Endothelial cell of umbilical vein (primary cell): ENCODE data around the gene BCAR3. TPM values are rescaled to one million over a fixed set of nuclear protein-coding genes. Genes with fewer than 3 reads are reported as not detected.

Source experiments
- BruUV-seq: library from RNA; stranded (reverse); fragments of 400-500 nt; replicated peaks from 2 replicates; lab custom pipeline; 2021; lab: Mats Ljungman, UMichigan
- CTCF ChIA-PET: fragments of 300-600, 350-600 bp; sonication (Branson Sonifier 250); formaldehyde crosslinking; loops from one replicate; lab custom pipeline; 2021; ENCODE audit warnings: antibody characterized with exemption, inconsistent platforms; lab: Charles Lee
- POLR2A ChIA-PET: fragments of 300-600, 350-600 bp; sonication (Branson Sonifier 250); formaldehyde crosslinking; loops from one replicate; lab custom pipeline; 2021; ENCODE audit warnings: antibody characterized with exemption, inconsistent platforms; lab: Charles Lee
- DNase-seq: peaks from one replicate; pipeline ENCODE4 v3.0.0-alpha.2; 2011; ENCODE audit warnings: low read depth, low spot score
- FAIRE-seq: peaks from 2 replicates; lab custom pipeline; 2011; peaks lifted over from hg19 to GRCh38; lab: Jason Lieb, UNC
- H2AFZ ChIP-seq: 2 replicates; pipeline ENCODE4 v1.6.0; 2012; ENCODE audit warnings: low read depth, low read length, control low read depth, inconsistent platforms
- H3K27ac ChIP-seq: 2 replicates; pipeline ENCODE4 v1.5.1; 2011; ENCODE audit warnings: low read depth, mild to moderate bottlenecking, control low read depth, low read length, moderate library complexity; ENCODE audit not compliant: insufficient read depth
- H3K27me3 ChIP-seq, 2 experiments: 2 replicates each; pipeline versions ENCODE4 v1.6.0 to v1.6.1; 2011; ENCODE audit warnings: low read length in 2 of 2, mixed read lengths in 1 of 2; ENCODE audit not compliant: control insufficient read depth in 2 of 2, insufficient read depth in 2 of 2
- H3K36me3 ChIP-seq, 2 experiments: 2 replicates in 1 of 2; 3 replicates in 1 of 2; pipeline ENCODE4 v1.5.1; 2011; ENCODE audit warnings: low read length in 2 of 2, mild to moderate bottlenecking in 1 of 2, moderate library complexity in 1 of 2; ENCODE audit not compliant: control insufficient read depth in 2 of 2, insufficient read depth in 2 of 2; ENCODE audit errors: extremely low read depth in 1 of 2
- H3K4me1 ChIP-seq: 3 replicates; pipeline ENCODE4 v1.5.1; 2011; ENCODE audit warnings: mild to moderate bottlenecking, low read length; ENCODE audit not compliant: control insufficient read depth, insufficient read depth; ENCODE audit errors: extremely low read depth
- H3K4me2 ChIP-seq: 2 replicates; pipeline ENCODE4 v1.6.1; 2011; ENCODE audit warnings: low read length, control low read depth, mixed read lengths; ENCODE audit not compliant: insufficient read depth
- H3K4me3 ChIP-seq, 3 experiments: fragments of 200-600 bp in 1 of 3; sonication (generic), shearing (Covaris generic) in 1 of 3; replicated peaks in 1 of 3; 2 replicates each; pipeline ENCODE4 v1.5.1; 2011 to 2016; ENCODE audit warnings: control low read depth in 3 of 3, low read length in 3 of 3, mild to moderate bottlenecking in 2 of 3, inconsistent platforms in 1 of 3, low read depth in 1 of 3, moderate library complexity in 1 of 3; ENCODE audit not compliant: insufficient read depth in 1 of 3
- H3K79me2 ChIP-seq: 2 replicates; pipeline ENCODE4 v1.6.0; 2012; ENCODE audit warnings: low read length, inconsistent platforms; ENCODE audit not compliant: control insufficient read depth, insufficient read depth
- H3K9ac ChIP-seq: replicated peaks from 2 replicates; pipeline ENCODE3; 2011; ENCODE audit warnings: low read length, control low read depth; ENCODE audit not compliant: insufficient read depth; ENCODE audit errors: extremely low read depth
- H3K9me1 ChIP-seq: replicated peaks from 3 replicates; pipeline ENCODE4 v1.6.0; 2011; ENCODE audit warnings: mild to moderate bottlenecking, low read length; ENCODE audit not compliant: control insufficient read depth, insufficient read depth; ENCODE audit errors: extremely low read depth
- H3K9me3 ChIP-seq: replicated peaks from 2 replicates; pipeline ENCODE4 v1.5.1; 2012; ENCODE audit warnings: low read length, inconsistent platforms; ENCODE audit not compliant: control insufficient read depth, insufficient read depth
- H4K20me1 ChIP-seq: replicated peaks from 2 replicates; pipeline ENCODE3; 2011; ENCODE audit warnings: mild to moderate bottlenecking, low read length; ENCODE audit not compliant: control insufficient read depth, insufficient read depth; ENCODE audit errors: extremely low read depth
- EZH2 ChIP-seq: IDR thresholded peaks from 2 replicates; pipeline ENCODE4 v1.6.1; 2012; ENCODE audit warnings: borderline replicate concordance, low read depth, mild to moderate bottlenecking, moderate library complexity, low read length, inconsistent platforms; ENCODE audit not compliant: severe bottlenecking
- FOS ChIP-seq: IDR thresholded peaks from 2 replicates; pipeline ENCODE4 v1.6.1; 2011; ENCODE audit warnings: mild to moderate bottlenecking, low read length, moderate library complexity, borderline replicate concordance; ENCODE audit not compliant: insufficient read depth
- GATA2 ChIP-seq: IDR thresholded peaks from 2 replicates; pipeline ENCODE4 v1.7.0; 2011; ENCODE audit warnings: low read depth, mild to moderate bottlenecking, moderate library complexity, mixed read lengths, low read length; ENCODE audit not compliant: insufficient read length, insufficient read depth
- JUN ChIP-seq: IDR thresholded peaks from 2 replicates; pipeline ENCODE4 v1.6.1; 2011; ENCODE audit warnings: borderline replicate concordance, low read depth; ENCODE audit not compliant: insufficient read length, insufficient read depth
- MYC ChIP-seq: IDR thresholded peaks from one replicate; pipeline ENCODE4 v1.6.1; 2011; ENCODE audit warnings: mild to moderate bottlenecking, low read depth, low read length
- POLR2A ChIP-seq: IDR thresholded peaks from 2 replicates; pipeline ENCODE4 v1.6.1; 2012; ENCODE audit warnings: low read depth, mild to moderate bottlenecking, control low read depth, low read length
- POLR2AphosphoS5 ChIP-seq: IDR thresholded peaks from 2 replicates; pipeline ENCODE4 v1.6.1; 2012; ENCODE audit warnings: low read depth, mild to moderate bottlenecking, control low read depth, low read length, moderate library complexity; ENCODE audit not compliant: insufficient read depth
- dilution Hi-C: fragments of 300-500 bp; cut with MboI; formaldehyde crosslinking; loops from one replicate; pipeline ENCODE4 v1.15.0; 2019; ENCODE audit warnings: low sequenced_read_pairs; ENCODE audit not compliant: extremely low pct_ligation_motif_present
- intact Hi-C: fragments of 100-400 bp; cut with micrococcal nuclease; formaldehyde crosslinking; loops from one replicate; pipeline ENCODE4 v1.10.0; 2022
- polyA plus RNA-seq, 4 experiments: library from polyadenylated mRNA; depleted of rRNA in 3 of 4; stranded (reverse) in 3 of 4; unstranded in 1 of 4; fragments of >200 nt; gene quantifications; 2 replicates each; pipeline versions ENCODE4 v1.2.1 to v1.2.3, GENCODE V29; 2011 to 2012; ENCODE audit warnings: missing spikeins in 1 of 4
- total RNA-seq: library from RNA; stranded (reverse); gene quantifications from 2 replicates; pipeline ENCODE4 v1.2.3, GENCODE V29; 2021
- TF ChIP-seq, protein P1 (sequence below), 2 donors: IDR thresholded peaks; 1 replicate in 1 of 2; 2 replicates in 1 of 2; pipeline ENCODE4 v1.5.1; 2011; ENCODE audit warnings: low read length in 2 of 2, mild to moderate bottlenecking in 2 of 2, moderate library complexity in 2 of 2, control low read depth in 1 of 2, inconsistent platforms in 1 of 2, low read depth in 1 of 2; ENCODE audit not compliant: insufficient read depth in 1 of 2; ENCODE audit errors: extremely low read depth in 1 of 2
- TF ChIP-seq, protein P2 (sequence below): IDR thresholded peaks from 2 replicates; pipeline ENCODE4 v1.6.1; 2011; ENCODE audit not compliant: insufficient read depth, insufficient read length

BCAR3 gene
- total and polyA plus RNA-seq, 2 donors (not counting 3 experiments of a cell fraction or from before 2014, with no cell fraction given) = 17.5 to 32.9 TPM

DNA sequence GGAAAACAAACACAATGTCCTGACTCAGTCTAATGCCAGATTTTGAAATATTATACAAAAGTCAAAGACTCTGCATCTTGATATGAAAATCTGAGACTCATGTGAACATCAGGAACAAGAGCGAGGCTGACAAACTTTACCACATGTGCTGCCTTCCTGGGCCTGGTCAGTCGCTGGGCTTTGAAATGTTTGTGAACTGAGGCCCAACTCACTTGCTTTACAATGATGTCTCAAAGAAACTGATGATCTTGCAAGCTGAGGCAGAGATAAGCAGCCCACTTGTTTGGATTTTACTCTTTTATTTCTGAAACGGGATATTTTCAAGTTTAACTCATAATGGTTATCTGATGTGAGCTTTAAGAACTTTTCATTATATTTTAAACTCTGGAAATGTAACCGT is 2.1 kb downstream of the BCAR3 start:
- H3K36me3 ChIP-seq = peaks cover 0 to 6% of the 10 kb centered on the region in 2 experiments
- H3K4me2 ChIP-seq = peak overlapping the region; percentile 82
- peaks cover 75% of the 10 kb centered on the region for H3K79me2 ChIP-seq
- DNase-seq (no peak), FAIRE-seq (no peak)
- H4K20me1 ChIP-seq = peaks cover 2% of the 10 kb centered on the region
- H3K9me3 ChIP-seq = no peaks in the 10 kb centered on the region
- no peak overlapping the region for H2AFZ ChIP-seq
- ChIA-PET CTCF (interaction anchor here (1.4 to 5.7 kb wide), 6 partner anchors 10 to 167 kb away, joined by 3 to 122 read pairs (median 33); no protein-coding TSS in a partner anchor), POLR2A (interaction anchor here (0.6 kb wide), 1 partner anchor 168 kb away, joined by 4 read pairs; no protein-coding TSS in a partner anchor)
- BruUV-seq = TSS peak; percentile 24
- H3K4me1 ChIP-seq = peaks cover 56% of the 10 kb centered on the region
- H3K9ac ChIP-seq = peak overlapping the region; percentile 97
- no peaks in the 10 kb centered on the region for H3K9me1 ChIP-seq
- no peaks in the 10 kb centered on the region for H3K27me3 ChIP-seq
- peak overlapping the region in 2 of 3 experiments; percentile 7 to 72 for H3K4me3 ChIP-seq
- intact Hi-C loops (no loop called here), dilution Hi-C loops (no loop called here)
- no peak for TF ChIP-seq EZH2
- TF ChIP-seq JUN = no peak
- TF ChIP-seq, protein P1, sequence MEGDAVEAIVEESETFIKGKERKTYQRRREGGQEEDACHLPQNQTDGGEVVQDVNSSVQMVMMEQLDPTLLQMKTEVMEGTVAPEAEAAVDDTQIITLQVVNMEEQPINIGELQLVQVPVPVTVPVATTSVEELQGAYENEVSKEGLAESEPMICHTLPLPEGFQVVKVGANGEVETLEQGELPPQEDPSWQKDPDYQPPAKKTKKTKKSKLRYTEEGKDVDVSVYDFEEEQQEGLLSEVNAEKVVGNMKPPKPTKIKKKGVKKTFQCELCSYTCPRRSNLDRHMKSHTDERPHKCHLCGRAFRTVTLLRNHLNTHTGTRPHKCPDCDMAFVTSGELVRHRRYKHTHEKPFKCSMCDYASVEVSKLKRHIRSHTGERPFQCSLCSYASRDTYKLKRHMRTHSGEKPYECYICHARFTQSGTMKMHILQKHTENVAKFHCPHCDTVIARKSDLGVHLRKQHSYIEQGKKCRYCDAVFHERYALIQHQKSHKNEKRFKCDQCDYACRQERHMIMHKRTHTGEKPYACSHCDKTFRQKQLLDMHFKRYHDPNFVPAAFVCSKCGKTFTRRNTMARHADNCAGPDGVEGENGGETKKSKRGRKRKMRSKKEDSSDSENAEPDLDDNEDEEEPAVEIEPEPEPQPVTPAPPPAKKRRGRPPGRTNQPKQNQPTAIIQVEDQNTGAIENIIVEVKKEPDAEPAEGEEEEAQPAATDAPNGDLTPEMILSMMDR (IDR thresholded peaks at IDR 0.05; ENCODE audit: extremely low read depth in 1 of 2, insufficient read depth in 1 of 2, low read depth in 1 of 2, low read length in 2 of 2) = no peak
- no peak for TF ChIP-seq MYC
- TF ChIP-seq FOS = no peak
- no peak for TF ChIP-seq GATA2
- TF ChIP-seq POLR2AphosphoS5 = no peak
- TF ChIP-seq POLR2A = no peak
- TF ChIP-seq, protein P2, sequence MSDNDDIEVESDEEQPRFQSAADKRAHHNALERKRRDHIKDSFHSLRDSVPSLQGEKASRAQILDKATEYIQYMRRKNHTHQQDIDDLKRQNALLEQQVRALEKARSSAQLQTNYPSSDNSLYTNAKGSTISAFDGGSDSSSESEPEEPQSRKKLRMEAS = no peak
- H3K27ac ChIP-seq = peak overlapping the region; percentile 84
